ENCODE measurements around the gene SLC7A11.

- TF ChIP-seq CTCF (IDR thresholded peaks at IDR 0.05) (no peak), MYBL2 (CRISPR knock-in tag; IDR thresholded peaks at IDR 0.05) (no peak), NR2C2 (CRISPR knock-in tag; IDR thresholded peaks at IDR 0.05) (no peak), TEAD1 (CRISPR knock-in tag; IDR thresholded peaks at IDR 0.05) (no peak), ZNF396 (CRISPR knock-in tag; IDR thresholded peaks at IDR 0.05; ENCODE audit: borderline replicate concordance) (no peak), FOXJ3 (CRISPR knock-in tag; IDR thresholded peaks at IDR 0.05; ENCODE audit: borderline replicate concordance) (no peak), HMGXB4 (CRISPR knock-in tag; IDR thresholded peaks at IDR 0.05) (no peak), NR1H2 (CRISPR knock-in tag; IDR thresholded peaks at IDR 0.05) (no peak), ZNF121 (CRISPR knock-in tag; IDR thresholded peaks at IDR 0.05) (no peak), FOXP4 (CRISPR knock-in tag; IDR thresholded peaks at IDR 0.05) (no peak)
Measured at GRCh38 chr4:138247643-138248042, 5.5 kb upstream of the SLC7A11 start.

All from WTC11 (cell line).